GM19395 (cell line): ENCODE results near the gene GOT1.

Source experiments
- ATAC-seq: cut with Tn5 transposase; IDR thresholded peaks from one replicate; pipeline ENCODE4 v1.9.1; 2021; ENCODE audit warnings: mild to moderate bottlenecking, moderate library complexity; ENCODE audit not compliant: unreplicated experiment

Gene GOT1

DNA sequence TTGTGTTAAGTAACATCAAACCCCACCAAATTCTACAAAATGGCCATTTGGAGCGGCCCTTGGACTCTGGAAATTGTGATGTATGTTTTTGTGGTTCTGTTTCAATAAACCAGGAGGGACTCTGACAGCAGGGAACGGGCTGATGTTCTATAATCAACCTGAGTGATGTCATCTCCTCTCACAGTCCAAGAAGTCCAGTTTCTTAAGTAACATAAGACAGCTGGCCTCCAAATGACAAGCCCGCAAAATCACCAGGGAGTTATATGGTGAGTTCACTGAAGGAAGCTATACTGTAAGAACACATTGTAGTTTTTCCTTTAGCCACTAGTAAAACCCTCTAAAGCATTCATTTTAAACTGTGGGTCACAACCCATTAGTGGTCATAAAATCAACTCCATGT lies 34.0 kb downstream of the GOT1 start:
- ATAC-seq, result no peak

GRCh38 chr10:99395750-99396445 lies 34.5 kb downstream of the GOT1 start:
- no peak for ATAC-seq

DNA sequence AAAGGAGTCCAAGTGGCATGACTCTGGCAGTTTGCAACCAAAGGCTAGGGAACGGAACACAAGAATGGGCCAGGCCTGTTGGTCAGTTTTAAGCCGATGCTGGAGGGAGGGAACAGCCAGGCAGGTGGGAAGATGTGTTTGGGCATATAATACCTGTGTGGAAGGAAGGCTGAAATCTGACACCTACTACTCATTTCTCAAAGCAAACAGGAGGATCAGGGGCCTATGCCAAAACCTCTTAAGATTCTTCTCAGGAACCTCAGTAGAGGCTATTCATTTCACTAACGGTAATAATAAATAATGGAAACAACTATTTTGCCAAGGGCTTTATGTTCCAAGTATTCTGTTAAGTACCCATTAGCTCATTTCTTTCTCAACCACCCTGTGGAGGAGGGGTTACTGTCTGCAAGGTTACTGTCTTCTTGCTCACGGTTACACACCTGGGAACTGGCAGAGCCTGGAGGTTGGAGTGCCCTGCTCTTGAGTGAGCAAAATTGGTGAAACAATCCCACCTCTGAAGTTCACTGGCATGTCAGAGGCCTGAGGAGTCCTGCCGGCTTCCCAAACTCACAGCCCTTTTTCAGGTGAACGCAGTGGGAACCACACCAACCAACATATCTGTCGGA lies 35.5 kb downstream of the GOT1 start:
- ATAC-seq, result no peak

DNA sequence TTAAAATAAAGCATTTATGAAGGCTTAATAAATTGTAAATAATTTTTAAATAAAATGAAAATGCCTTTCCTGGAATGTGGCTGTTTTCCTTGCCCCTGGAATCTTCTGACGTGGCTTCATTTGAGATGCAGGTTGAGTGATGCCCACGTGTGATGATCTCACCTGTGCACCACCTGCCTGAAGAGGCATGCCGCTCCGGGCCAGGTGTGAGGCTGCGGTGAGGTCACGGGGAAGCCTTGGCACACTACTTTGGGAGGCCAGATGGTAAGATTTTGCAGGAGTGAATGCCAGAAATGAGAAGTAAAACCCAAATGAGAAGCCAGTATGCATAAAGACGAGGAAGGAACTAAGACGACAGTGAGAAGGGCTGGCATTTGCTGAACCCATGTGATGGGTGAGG lies 36.2 kb downstream of the GOT1 start:
- ATAC-seq, result no peak

GRCh38 chr10:99393683-99394082 lies 36.7 kb downstream of the GOT1 start:
- ATAC-seq, result no peak

- no peak for ATAC-seq
Observed at GRCh38 chr10:99393036-99393435, 37.4 kb downstream of the GOT1 start.

DNA sequence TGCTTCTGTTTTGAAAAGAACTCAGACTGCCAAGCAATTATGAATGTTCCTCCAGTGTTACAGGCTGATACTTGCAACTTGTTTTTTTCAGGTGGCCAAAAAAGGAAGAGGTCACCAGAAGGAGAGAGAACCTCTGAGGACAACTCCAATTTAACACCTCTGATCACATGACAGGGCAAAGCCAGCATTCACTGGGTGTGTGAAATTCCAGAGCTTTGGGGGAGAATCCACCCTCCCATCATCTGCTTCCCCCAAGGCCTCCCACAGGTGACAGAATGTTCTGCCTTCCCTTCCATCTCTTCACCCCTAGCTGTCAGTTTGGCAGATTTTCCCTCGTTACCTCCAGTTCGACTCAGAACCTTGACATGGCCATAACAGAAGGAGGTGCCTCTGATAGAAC lies 39.1 kb downstream of the GOT1 start:
- ATAC-seq, result no peak

DNA sequence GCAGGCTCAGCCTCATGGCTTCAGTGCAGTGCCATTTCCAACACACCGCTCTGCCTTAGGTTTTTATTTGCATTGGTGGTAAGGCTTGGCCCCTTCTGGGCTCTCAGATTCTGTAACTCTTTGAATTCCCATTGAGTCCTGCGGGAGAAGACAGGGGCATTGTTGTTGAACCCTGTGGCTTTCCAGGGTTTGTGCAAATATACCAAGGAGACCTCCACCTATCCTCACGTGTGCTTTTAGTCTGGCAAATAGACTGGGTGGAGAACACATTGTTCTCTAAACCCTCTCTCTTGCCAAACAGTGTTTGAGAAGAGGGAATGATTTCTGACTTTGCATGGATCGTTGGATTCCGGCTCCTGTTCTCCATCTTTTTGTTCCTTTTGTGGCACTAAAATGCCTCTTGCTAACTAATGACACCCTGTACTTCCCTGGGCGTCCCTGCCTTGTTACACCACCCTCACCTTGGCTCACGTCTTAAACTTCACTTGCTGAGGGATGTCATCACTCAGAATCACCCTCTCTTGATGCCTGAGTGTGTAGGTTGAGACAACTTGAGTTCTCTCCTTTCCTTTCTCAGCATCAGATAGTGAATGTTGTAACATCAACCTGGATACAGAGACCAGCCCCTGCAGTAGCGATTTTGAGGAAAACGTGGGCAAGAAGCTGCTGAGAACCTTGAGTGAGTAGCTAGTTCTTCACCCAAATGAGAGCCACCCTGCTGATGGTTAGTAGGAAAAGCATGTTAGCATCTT lies 40.5 kb downstream of the GOT1 start:
- no peak for ATAC-seq

DNA sequence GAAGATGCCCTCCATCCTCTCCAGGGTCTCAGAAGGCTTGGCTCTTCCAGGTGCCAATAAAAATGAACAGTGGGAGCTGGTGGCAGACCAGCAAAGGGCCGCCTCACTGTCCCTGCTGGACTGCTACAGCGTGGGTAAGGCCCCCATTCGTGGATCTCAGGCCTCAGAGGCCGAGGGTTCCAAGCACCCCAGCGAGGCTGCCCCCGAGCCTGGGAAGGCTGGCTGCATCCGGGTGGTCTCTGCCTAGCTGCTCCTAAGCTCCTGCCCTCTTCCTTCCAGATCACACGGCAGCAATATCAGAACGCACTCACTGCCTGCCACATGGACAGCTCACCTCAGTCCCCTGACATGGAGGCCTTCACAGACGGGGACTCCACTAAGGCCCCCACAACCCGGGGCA lies 42.9 kb downstream of the GOT1 start:
- no peak for ATAC-seq

DNA sequence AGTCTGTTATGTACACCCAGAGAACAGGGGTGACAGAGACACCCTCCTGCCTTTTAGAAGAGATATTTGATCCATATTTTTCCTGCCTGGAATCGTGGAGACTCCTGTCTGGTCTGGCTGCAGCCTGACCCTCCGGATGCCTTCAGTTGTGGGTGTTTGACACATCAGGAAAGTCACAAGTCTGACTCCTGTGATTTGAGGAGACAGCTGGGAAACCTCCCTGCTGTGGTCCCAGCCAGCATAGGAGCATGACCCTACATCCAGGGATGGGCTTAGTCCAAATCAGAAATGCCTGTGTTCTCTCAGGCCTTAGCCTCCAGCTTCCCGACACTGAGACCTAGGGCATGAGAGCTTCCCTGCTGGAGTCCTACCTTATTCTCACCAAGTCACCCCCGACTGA lies 43.4 kb downstream of the GOT1 start:
- ATAC-seq, result no peak

GRCh38 chr10:99382176-99382575 lies 48.2 kb downstream of the GOT1 start:
- ATAC-seq, result no peak

DNA sequence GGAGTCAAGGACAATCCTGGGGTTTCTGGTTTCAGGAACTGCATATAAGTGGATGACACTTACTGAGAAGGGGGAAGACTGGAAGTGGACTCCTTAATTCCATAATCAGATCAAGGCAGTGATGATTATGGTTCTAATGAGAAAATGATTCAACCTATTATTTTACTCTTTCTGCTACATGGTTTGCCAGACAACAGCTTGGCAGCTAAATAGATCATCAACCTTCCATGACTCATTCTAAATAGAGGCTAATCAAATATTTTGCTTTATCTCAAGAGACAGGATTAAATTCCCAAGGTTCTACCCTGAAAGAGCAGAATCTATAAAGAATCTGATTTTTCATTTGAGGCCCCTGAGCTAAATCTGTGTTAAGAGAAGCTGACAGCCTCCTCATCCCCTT lies 55.0 kb downstream of the GOT1 start:
- ATAC-seq, result no peak

GRCh38 chr10:99374972-99375371 lies 55.5 kb downstream of the GOT1 start:
- no peak for ATAC-seq

GRCh38 chr10:99374526-99374925 lies 55.9 kb downstream of the GOT1 start:
- ATAC-seq, result no peak

- ATAC-seq, result no peak
Observed at GRCh38 chr10:99372546-99373271, 57.7 kb downstream of the GOT1 start.

DNA sequence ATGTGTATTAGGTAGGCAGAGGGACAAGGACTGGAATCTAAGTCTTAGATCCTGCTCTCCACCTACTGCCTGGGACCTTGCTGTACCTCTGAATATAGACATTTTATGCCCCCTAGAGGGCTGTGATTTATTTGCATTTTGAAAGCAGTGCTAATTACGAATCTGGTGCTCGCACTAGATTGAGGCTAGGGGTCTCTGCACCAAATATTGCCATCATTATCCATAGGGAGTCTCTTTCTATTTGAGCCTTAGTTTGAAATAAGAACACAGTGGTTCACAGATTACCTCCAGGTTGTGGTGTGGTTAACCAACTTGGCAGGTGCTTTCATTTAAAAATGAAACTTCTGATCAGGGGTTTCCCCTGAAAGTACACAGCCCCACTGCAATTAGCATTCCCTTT lies 59.4 kb downstream of the GOT1 start:
- ATAC-seq, result peak; percentile 97

- ATAC-seq, result no peak
Observed at GRCh38 chr10:99369551-99369950, 60.9 kb downstream of the GOT1 start.

GRCh38 chr10:99369126-99369525 lies 61.3 kb downstream of the GOT1 start:
- no peak for ATAC-seq

GRCh38 chr10:99368646-99369045 lies 61.8 kb downstream of the GOT1 start:
- no peak for ATAC-seq

GRCh38 chr10:99366666-99367065 lies 63.8 kb downstream of the GOT1 start:
- ATAC-seq, result no peak

- ATAC-seq, result no peak
Observed at GRCh38 chr10:99365736-99366135, 64.7 kb downstream of the GOT1 start.

GRCh38 chr10:99365311-99365710 lies 65.1 kb downstream of the GOT1 start:
- ATAC-seq, result no peak
